Measurements from ENCODE around the gene LMAN2L. TPM values are rescaled to one million over a fixed set of nuclear protein-coding genes. Genes with fewer than 3 reads are reported as not detected.

LMAN2L gene
- total RNA-seq, 1 donor from 2014 or later, result 19.2 TPM

- Mint-ChIP-seq H3K27ac (ENCODE audit: unreplicated experiment) (no peak overlapping the region), H3K36me3 (ENCODE audit: unreplicated experiment) (no peaks in the 10 kb centered on the region), H3K4me3 (ENCODE audit: unreplicated experiment) (no peak overlapping the region), H3K9me3 (ENCODE audit: unreplicated experiment) (no peaks in the 10 kb centered on the region), H3K27me3 (ENCODE audit: unreplicated experiment) (peaks cover 22% of the 10 kb centered on the region), H3K4me1 (ENCODE audit: unreplicated experiment) (peaks cover 17% of the 10 kb centered on the region)
- no peak for DNase-seq (ENCODE audit: extremely low spot score, unreplicated experiment)
- no peak for TF ChIP-seq CTCF (IDR thresholded peaks at IDR 0.05)
Measured at GRCh38 chr2:96683307-96683706, 56.6 kb downstream of the LMAN2L start.

GRCh38 chr2:96681540-96681939 is 58.3 kb downstream of the LMAN2L start:
- Mint-ChIP-seq H3K9me3 (ENCODE audit: unreplicated experiment) (no peaks in the 10 kb centered on the region), H3K4me3 (ENCODE audit: unreplicated experiment) (no peak overlapping the region), H3K27me3 (ENCODE audit: unreplicated experiment) (peaks cover 22% of the 10 kb centered on the region), H3K27ac (ENCODE audit: unreplicated experiment) (no peak overlapping the region), H3K4me1 (ENCODE audit: unreplicated experiment) (peaks cover 17% of the 10 kb centered on the region), H3K36me3 (ENCODE audit: unreplicated experiment) (no peaks in the 10 kb centered on the region)
- DNase-seq (ENCODE audit: extremely low spot score, unreplicated experiment), result no peak
- TF ChIP-seq CTCF (IDR thresholded peaks at IDR 0.05), result no peak

GRCh38 chr2:96680561-96681141 is 59.2 kb downstream of the LMAN2L start:
- TF ChIP-seq CTCF (IDR thresholded peaks at IDR 0.05), result no peak
- H3K27me3 Mint-ChIP-seq (ENCODE audit: unreplicated experiment), result peaks cover 22% of the 10 kb centered on the region
- peak overlapping the region; percentile 12 for H3K27ac Mint-ChIP-seq (ENCODE audit: unreplicated experiment)
- no peak overlapping the region for H3K4me3 Mint-ChIP-seq (ENCODE audit: unreplicated experiment)
- H3K9me3 Mint-ChIP-seq (ENCODE audit: unreplicated experiment), result no peaks in the 10 kb centered on the region
- no peak for DNase-seq (ENCODE audit: extremely low spot score, unreplicated experiment)
- no peaks in the 10 kb centered on the region for H3K36me3 Mint-ChIP-seq (ENCODE audit: unreplicated experiment)
- H3K4me1 Mint-ChIP-seq (ENCODE audit: unreplicated experiment), result peaks cover 16% of the 10 kb centered on the region

- H3K4me1 Mint-ChIP-seq (ENCODE audit: unreplicated experiment), result peaks cover 12% of the 10 kb centered on the region
- TF ChIP-seq CTCF (IDR thresholded peaks at IDR 0.05), result no peak
- H3K4me3 Mint-ChIP-seq (ENCODE audit: unreplicated experiment), result no peak overlapping the region
- H3K9me3 Mint-ChIP-seq (ENCODE audit: unreplicated experiment), result no peaks in the 10 kb centered on the region
- peaks cover 22% of the 10 kb centered on the region for H3K27me3 Mint-ChIP-seq (ENCODE audit: unreplicated experiment)
- no peak for DNase-seq (ENCODE audit: extremely low spot score, unreplicated experiment)
- H3K36me3 Mint-ChIP-seq (ENCODE audit: unreplicated experiment), result no peaks in the 10 kb centered on the region
- H3K27ac Mint-ChIP-seq (ENCODE audit: unreplicated experiment), result no peak overlapping the region
Measured at GRCh38 chr2:96679848-96680247, 60.0 kb downstream of the LMAN2L start.

GRCh38 chr2:96669539-96670215 is 70.2 kb downstream of the LMAN2L start:
- no peak for DNase-seq (ENCODE audit: extremely low spot score, unreplicated experiment)
- Mint-ChIP-seq H3K4me1 (ENCODE audit: unreplicated experiment) (peaks cover 15% of the 10 kb centered on the region), H3K36me3 (ENCODE audit: unreplicated experiment) (no peaks in the 10 kb centered on the region), H3K4me3 (ENCODE audit: unreplicated experiment) (no peak overlapping the region), H3K27ac (ENCODE audit: unreplicated experiment) (no peak overlapping the region), H3K9me3 (ENCODE audit: unreplicated experiment) (peaks cover 2% of the 10 kb centered on the region), H3K27me3 (ENCODE audit: unreplicated experiment) (peaks cover 6% of the 10 kb centered on the region)
- TF ChIP-seq CTCF (IDR thresholded peaks at IDR 0.05), result no peak

All from osteocyte (in vitro differentiated cells).